HCT116 (cell line): ENCODE results near the gene TMEM242. TPM values are rescaled to one million over a fixed set of nuclear protein-coding genes. Genes with fewer than 3 reads are reported as not detected.

Experiments used
- ATAC-seq: fragments of 200-7000 bp; cut with Tn5 transposase; 2 replicates; pipeline ENCODE4 v1.9.1; 2020; ENCODE audit warnings: mild to moderate bottlenecking, moderate library complexity
- BruUV-seq: library from RNA; stranded (reverse); fragments of 400-500 nt; replicated peaks from 2 replicates; lab custom pipeline; 2021; lab: Mats Ljungman, UMichigan
- CTCF ChIA-PET: fragments of 300-600 bp; sonication (Branson Sonifier 250); formaldehyde crosslinking; loops from one replicate; lab custom pipeline; 2021; ENCODE audit warnings: antibody characterized with exemption; lab: Charles Lee
- POLR2A ChIA-PET: fragments of 300-600, 350-600 bp; sonication (Branson Sonifier 250); formaldehyde crosslinking; loops from one replicate; lab custom pipeline; 2021; ENCODE audit warnings: antibody characterized with exemption; lab: Charles Lee
- RAD21 ChIA-PET, 2 experiments: fragments of 300-600 bp; sonication (Branson Sonifier 250); formaldehyde crosslinking; loops; one replicate each; lab custom pipeline; 2023; ENCODE audit warnings: low total read pairs in 2 of 2; ENCODE audit not compliant: uncharacterized antibody in 2 of 2, unreplicated experiment in 2 of 2, low non-redundant PET in 1 of 2; lab: Charles Lee
- DNase-seq: peaks from one replicate; pipeline ENCODE4 v3.0.0-alpha.2; 2010; ENCODE audit warnings: low read depth, low spot score
- H2AFZ ChIP-seq: fragments of 200-600 bp; shearing (Covaris generic), sonication (generic); 2 replicates; pipeline ENCODE4 v1.6.1; 2017; ENCODE audit warnings: low read depth, mixed run types, mixed read lengths, antibody characterized with exemption, low read length; ENCODE audit not compliant: poor library complexity, severe bottlenecking
- H3K27ac ChIP-seq: 2 replicates; pipeline ENCODE4 v1.5.1; 2012; ENCODE audit warnings: low read depth, low read length
- H3K27me3 ChIP-seq: fragments of 200-600 bp; sonication (generic); 2 replicates; pipeline ENCODE4 v1.6.1; 2016; ENCODE audit warnings: mixed run types, low read length, mixed read lengths; ENCODE audit not compliant: insufficient read depth
- H3K36me3 ChIP-seq, 2 experiments: fragments of 200-500 bp in 1 of 2; fragments of 200-600 bp in 1 of 2; sonication (Bioruptor generic) in 1 of 2; sonication (generic) in 1 of 2; 2 replicates each; pipeline versions ENCODE4 v1.5.1 to v1.6.1; 2014 to 2016; ENCODE audit warnings: low read length in 2 of 2, inconsistent platforms in 1 of 2, mixed read lengths in 1 of 2, mixed run types in 1 of 2; ENCODE audit not compliant: insufficient read depth in 2 of 2, control insufficient read depth in 1 of 2
- H3K4me1 ChIP-seq, 2 experiments: fragments of 200-600 bp in 1 of 2; sonication (generic) in 1 of 2; 2 replicates each; pipeline versions ENCODE4 v1.5.1 to v1.6.1; 2012 to 2017; ENCODE audit warnings: low read length in 2 of 2, inconsistent platforms in 1 of 2, mild to moderate bottlenecking in 1 of 2, mixed read lengths in 1 of 2, mixed run types in 1 of 2, moderate library complexity in 1 of 2; ENCODE audit not compliant: insufficient read depth in 2 of 2, control insufficient read depth in 1 of 2
- H3K4me2 ChIP-seq: fragments of 200-600 bp; sonication (generic); 2 replicates; pipeline ENCODE4 v1.6.1; 2017; ENCODE audit warnings: mixed run types, low read length, mixed read lengths
- H3K4me3 ChIP-seq, 2 experiments: fragments of 200-600 bp in 1 of 2; sonication (generic) in 1 of 2; replicated peaks in 1 of 2; 2 replicates each; pipeline ENCODE4 v1.5.1; 2011 to 2016; ENCODE audit warnings: low read length in 2 of 2, control low read depth in 1 of 2, low read depth in 1 of 2, mild to moderate bottlenecking in 1 of 2, mixed read lengths in 1 of 2, mixed run types in 1 of 2
- H3K79me2 ChIP-seq: fragments of 200-600 bp; sonication (generic); 2 replicates; pipeline ENCODE4 v1.6.1; 2017; ENCODE audit warnings: mild to moderate bottlenecking, mixed run types, low read length, moderate library complexity, mixed read lengths; ENCODE audit not compliant: insufficient read depth
- H3K9ac ChIP-seq: fragments of 200-600 bp; sonication (generic); 2 replicates; pipeline ENCODE4 v1.6.1; 2016; ENCODE audit warnings: low read length, mixed read lengths
- H3K9me2 ChIP-seq: fragments of 200-600 bp; sonication (generic), shearing (Covaris generic); 2 replicates; pipeline ENCODE4 v1.6.1; 2017; ENCODE audit warnings: mixed run types, mild to moderate bottlenecking, moderate library complexity; ENCODE audit not compliant: insufficient read depth
- H3K9me3 ChIP-seq, 2 experiments: fragments of 200-500 bp in 1 of 2; fragments of 200-600 bp in 1 of 2; sonication (Bioruptor generic) in 1 of 2; sonication (generic) in 1 of 2; 2 replicates each; pipeline ENCODE4 v1.6.1; 2014 to 2017; ENCODE audit warnings: low read length in 2 of 2, mixed read lengths in 2 of 2, inconsistent platforms in 1 of 2, low read depth in 1 of 2, mild to moderate bottlenecking in 1 of 2, mixed run types in 1 of 2, moderate library complexity in 1 of 2; ENCODE audit not compliant: control insufficient read depth in 1 of 2, insufficient read depth in 1 of 2
- H4K20me1 ChIP-seq: fragments of 200-600 bp; sonication (generic), shearing (Covaris generic); 2 replicates; pipeline ENCODE4 v1.6.1; 2017; ENCODE audit warnings: mixed run types, mild to moderate bottlenecking, moderate library complexity; ENCODE audit not compliant: insufficient read depth
- ATF3 ChIP-seq: IDR thresholded peaks from 2 replicates; pipeline ENCODE4 v1.6.1; 2012
- CEBPB ChIP-seq: IDR thresholded peaks from 2 replicates; pipeline ENCODE4 v1.6.1; 2012; ENCODE audit warnings: low read depth
- CTCF ChIP-seq, 3 experiments: fragments of 200-600 bp in 1 of 3; sonication (generic) in 1 of 3; IDR thresholded peaks in 2 of 3; conservative IDR thresholded peaks in 1 of 3; 2 replicates each; pipeline ENCODE4 v1.5.1; 2012 to 2017; ENCODE audit warnings: low read depth in 2 of 3, low read length in 2 of 3, antibody characterized with exemption in 1 of 3, borderline replicate concordance in 1 of 3, control low read depth in 1 of 3, mild to moderate bottlenecking in 1 of 3, mixed read lengths in 1 of 3, mixed run types in 1 of 3, moderate library complexity in 1 of 3; ENCODE audit not compliant: insufficient read depth in 1 of 3
- ELF1 ChIP-seq: IDR thresholded peaks from 2 replicates; pipeline ENCODE4 v1.6.1; 2012; ENCODE audit warnings: low read depth, borderline replicate concordance
- EZH2phosphoT487 ChIP-seq: fragments of 200-600 bp; IDR thresholded peaks from 2 replicates; pipeline ENCODE4 v1.6.1; 2018; ENCODE audit warnings: antibody characterized with exemption, borderline replicate concordance
- JUND ChIP-seq: IDR thresholded peaks from 2 replicates; pipeline ENCODE4 v1.6.1; 2012
- MAX ChIP-seq: IDR thresholded peaks from 2 replicates; pipeline ENCODE4 v1.6.1; 2012
- POLR2A ChIP-seq: IDR thresholded peaks from 2 replicates; pipeline ENCODE4 v1.7.0; 2011; ENCODE audit warnings: borderline replicate concordance; ENCODE audit not compliant: insufficient read depth, insufficient read length; ENCODE audit errors: extremely low read depth
- SIN3A ChIP-seq: IDR thresholded peaks from 2 replicates; pipeline ENCODE4 v1.6.1; 2012; ENCODE audit warnings: low read depth
- SRF ChIP-seq: IDR thresholded peaks from 2 replicates; pipeline ENCODE4 v1.6.1; 2012; ENCODE audit warnings: low read depth
- TCF7L2 ChIP-seq: IDR thresholded peaks from 2 replicates; pipeline ENCODE4 v1.7.0; 2011; ENCODE audit warnings: borderline replicate concordance, inconsistent platforms; ENCODE audit not compliant: insufficient read depth, insufficient read length; ENCODE audit errors: extremely low read depth
- ZBTB33 ChIP-seq: IDR thresholded peaks from 2 replicates; pipeline ENCODE4 v1.6.1; 2011; ENCODE audit warnings: mild to moderate bottlenecking, low read length, moderate library complexity; ENCODE audit not compliant: insufficient replicate concordance; ENCODE audit errors: extremely low read depth
- ZFX ChIP-seq: fragments of 450-650 bp; IDR thresholded peaks from 2 replicates; pipeline ENCODE4 v1.6.1; 2017
- ZNF274 ChIP-seq: fragments of 200-500 bp; sonication (Bioruptor generic); IDR thresholded peaks from 2 replicates; pipeline ENCODE4 v1.6.1; 2014; ENCODE audit warnings: mild to moderate bottlenecking, low read depth, low read length, inconsistent platforms
- intact Hi-C: fragments of 100-400 bp; cut with micrococcal nuclease; formaldehyde crosslinking; loops from 2 replicates; pipeline ENCODE4 v1.10.0; 2022
- total RNA-seq: library from RNA; stranded (reverse); gene quantifications from one replicate; pipeline ENCODE4 v1.2.1, GENCODE V29; 2021; ENCODE audit not compliant: unreplicated experiment

The TMEM242 gene
- total RNA-seq, 1 experiment from 2014 or later, result 11.6 TPM

GRCh38 chr6:157251586-157252247 lies 71.6 kb downstream of the TMEM242 start:
- POLR2A ChIA-PET, result no interaction called here
- Histone ChIP-seq H4K20me1 (no peaks in the 10 kb centered on the region), H3K27ac (no peak overlapping the region), H3K4me3 (no peak overlapping the region), H3K9ac (no peak overlapping the region), H3K9me3 (no peaks in the 10 kb centered on the region), H3K9me2 (no peaks in the 10 kb centered on the region), H3K4me1 (no peaks in the 10 kb centered on the region), H3K4me2 (no peak overlapping the region), H3K36me3 (no peaks in the 10 kb centered on the region), H3K27me3 (peaks cover 15% of the 10 kb centered on the region; the same call in 1 of the 2 replicates), H3K79me2 (no peaks in the 10 kb centered on the region), H2AFZ (no peak overlapping the region)
- no peak for DNase-seq
- RAD21 ChIA-PET, result interaction anchor here in 1 of 2 experiments (0.6 kb wide), 1 partner anchor 439 kb away, joined by 4 read pairs; no protein-coding TSS in a partner anchor
- CTCF ChIA-PET, result no interaction called here
- TF ChIP-seq CEBPB (no peak), SRF (no peak), ZFX (no peak), TCF7L2 (no peak), SIN3A (no peak), ZBTB33 (no peak), EZH2phosphoT487 (no peak), ATF3 (no peak), JUND (no peak), ELF1 (no peak), CTCF (IDR thresholded peaks at IDR 0.05 in 2 of 3, conservative IDR thresholded peaks at IDR 0.05 in 1 of 3; ENCODE audit: borderline replicate concordance in 1 of 3, insufficient read depth in 1 of 3, low read depth in 2 of 3, low read length in 2 of 3) (no peak), MAX (no peak), ZNF274 (no peak), POLR2A (no peak)
- no peak for ATAC-seq
- no TSS peak for BruUV-seq
- intact Hi-C loops, result no loop called here
